ENCODE data around the gene GPR141.

Gene GPR141

GRCh38 chr7:37726016-37726415 lies 42.5 kb downstream of the GPR141 start:
- no peak overlapping the region for H3K4me3 ChIP-seq (ENCODE audit: low read depth, low read length)
- no peak for DNase-seq (ENCODE audit: low read depth)

- no peak for DNase-seq (ENCODE audit: low read depth)
- H3K4me3 ChIP-seq (ENCODE audit: low read depth, low read length) = no peak overlapping the region
Observed at GRCh38 chr7:37728747-37729146, 45.2 kb downstream of the GPR141 start.

- no peak overlapping the region for H3K4me3 ChIP-seq (ENCODE audit: low read depth, low read length)
- DNase-seq (ENCODE audit: low read depth) = no peak
Observed at GRCh38 chr7:37729181-37729580, 45.6 kb downstream of the GPR141 start.

GRCh38 chr7:37730501-37730900 lies 46.9 kb downstream of the GPR141 start:
- H3K4me3 ChIP-seq (ENCODE audit: low read depth, low read length) = no peak overlapping the region
- no peak for DNase-seq (ENCODE audit: low read depth)

GRCh38 chr7:37732253-37732652 lies 48.7 kb downstream of the GPR141 start:
- DNase-seq (ENCODE audit: low read depth) = no peak
- H3K4me3 ChIP-seq (ENCODE audit: low read depth, low read length) = no peak overlapping the region

- H3K4me3 ChIP-seq (ENCODE audit: low read depth, low read length) = no peak overlapping the region
Observed at GRCh38 chr7:37732888-37733287, 49.3 kb downstream of the GPR141 start.

GRCh38 chr7:37735196-37735595 lies 51.6 kb downstream of the GPR141 start:
- DNase-seq (ENCODE audit: low read depth) = no peak
- H3K4me3 ChIP-seq (ENCODE audit: low read depth, low read length) = no peak overlapping the region

More at GRCh38 chr7:37732888-37733287, 49.3 kb downstream of the GPR141 start:
- DNase-seq (ENCODE audit: low read depth) = no peak

GRCh38 chr7:37738321-37738720 lies 54.8 kb downstream of the GPR141 start:
- H3K4me3 ChIP-seq (ENCODE audit: low read depth, low read length) = no peak overlapping the region
- no peak for DNase-seq (ENCODE audit: low read depth)

- H3K4me3 ChIP-seq (ENCODE audit: low read depth, low read length) = no peak overlapping the region
- DNase-seq (ENCODE audit: low read depth) = no peak
Observed at GRCh38 chr7:37740398-37740797, 56.8 kb downstream of the GPR141 start.

GRCh38 chr7:37741776-37742175 lies 58.2 kb downstream of the GPR141 start:
- no peak overlapping the region for H3K4me3 ChIP-seq (ENCODE audit: low read depth, low read length)
- no peak for DNase-seq (ENCODE audit: low read depth)

- no peak for DNase-seq (ENCODE audit: low read depth)
- no peak overlapping the region for H3K4me3 ChIP-seq (ENCODE audit: low read depth, low read length)
Observed at GRCh38 chr7:37751096-37751495, 67.5 kb downstream of the GPR141 start.

GRCh38 chr7:37753398-37754050 lies 70.0 kb downstream of the GPR141 start:
- H3K4me3 ChIP-seq (ENCODE audit: low read depth, low read length) = no peak overlapping the region
- no peak for DNase-seq (ENCODE audit: low read depth)

- H3K4me3 ChIP-seq (ENCODE audit: low read depth, low read length) = no peak overlapping the region
Observed at GRCh38 chr7:37756797-37757551, 73.4 kb downstream of the GPR141 start.

GRCh38 chr7:37757563-37757962 lies 74.0 kb downstream of the GPR141 start:
- no peak overlapping the region for H3K4me3 ChIP-seq (ENCODE audit: low read depth, low read length)
- no peak for DNase-seq (ENCODE audit: low read depth)

More at GRCh38 chr7:37756797-37757551, 73.4 kb downstream of the GPR141 start:
- DNase-seq (ENCODE audit: low read depth) = no peak

GRCh38 chr7:37758501-37759045 lies 75.0 kb downstream of the GPR141 start:
- no peak overlapping the region for H3K4me3 ChIP-seq (ENCODE audit: low read depth, low read length)
- no peak for DNase-seq (ENCODE audit: low read depth)

GRCh38 chr7:37759526-37759925 lies 76.0 kb downstream of the GPR141 start:
- DNase-seq (ENCODE audit: low read depth) = no peak
- no peak overlapping the region for H3K4me3 ChIP-seq (ENCODE audit: low read depth, low read length)

- DNase-seq (ENCODE audit: low read depth) = no peak
- no peak overlapping the region for H3K4me3 ChIP-seq (ENCODE audit: low read depth, low read length)
Observed at GRCh38 chr7:37765421-37765829, 81.9 kb downstream of the GPR141 start.

- no peak overlapping the region for H3K4me3 ChIP-seq (ENCODE audit: low read depth, low read length)
- DNase-seq (ENCODE audit: low read depth) = no peak
Observed at GRCh38 chr7:37765872-37766525, 82.4 kb downstream of the GPR141 start.

GRCh38 chr7:37768611-37769010 lies 85.0 kb downstream of the GPR141 start:
- H3K4me3 ChIP-seq (ENCODE audit: low read depth, low read length) = no peak overlapping the region
- DNase-seq (ENCODE audit: low read depth) = no peak

GRCh38 chr7:37769291-37769690 lies 85.7 kb downstream of the GPR141 start:
- no peak overlapping the region for H3K4me3 ChIP-seq (ENCODE audit: low read depth, low read length)
- no peak for DNase-seq (ENCODE audit: low read depth)
